SW 1271 (cell line): ENCODE data around the gene NEURL4.
A peak's percentile ranks its signal among the peaks of the same experiment; 100 is the strongest.

Experiments
- DNase-seq, 2 experiments: peaks; one replicate each; lab custom pipeline; 2025; lab: John Stamatoyannopoulos, UW

NEURL4 gene

DNA sequence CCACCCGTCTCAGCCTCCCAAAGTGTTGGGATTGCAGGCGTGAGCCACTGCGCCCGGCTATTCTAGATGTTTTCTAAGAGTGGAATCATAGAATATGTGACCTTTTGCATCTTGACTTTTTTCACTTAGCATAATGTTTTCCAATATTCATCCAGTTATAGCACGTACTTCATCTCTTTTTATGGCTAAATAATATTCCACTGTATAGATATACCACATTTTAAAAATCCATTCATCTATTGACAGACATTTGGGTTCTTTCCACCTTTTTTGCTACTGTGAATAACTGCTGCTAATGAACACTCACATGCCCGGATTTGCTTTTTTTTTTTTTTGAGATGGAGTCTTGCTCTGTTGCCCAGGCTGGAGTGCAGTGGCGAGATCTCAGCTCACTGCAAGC, 25.0 kb downstream of the NEURL4 start:
- DNase-seq = no peak

DNA sequence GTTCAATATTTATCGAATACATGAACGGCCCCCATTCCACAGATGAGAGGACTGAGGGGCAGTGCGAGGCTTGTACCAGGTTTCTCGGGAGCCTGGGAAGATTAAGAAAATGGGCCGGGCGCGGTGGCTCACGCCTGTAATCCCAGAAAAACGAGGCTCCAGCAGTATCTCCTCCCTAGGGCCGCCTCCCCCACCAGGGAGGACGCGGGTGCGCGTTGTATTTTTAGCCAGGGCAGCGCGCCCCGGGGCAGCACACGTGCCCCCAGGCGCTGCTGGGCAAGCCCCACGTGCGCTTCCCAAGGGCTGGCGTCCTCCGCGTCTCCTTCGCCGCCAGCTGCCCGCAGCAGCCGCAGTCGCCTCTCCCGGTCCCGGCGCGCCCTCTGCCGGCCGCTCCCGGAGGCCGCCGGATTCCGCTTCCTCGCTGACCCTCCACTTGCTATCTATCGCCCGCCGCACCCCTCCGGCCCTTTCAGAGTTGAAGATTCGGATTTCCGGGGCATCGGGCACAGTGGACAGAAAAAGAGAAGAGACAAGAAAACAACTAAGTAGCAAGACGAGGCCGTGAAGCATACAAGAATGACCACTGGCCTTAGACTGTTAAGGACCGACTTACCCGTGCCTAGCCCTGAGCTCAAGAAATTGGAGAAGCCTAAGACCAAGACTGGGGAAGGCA, 32.8 kb downstream of the NEURL4 start:
- peak; percentile 34 to 62 for DNase-seq

DNA sequence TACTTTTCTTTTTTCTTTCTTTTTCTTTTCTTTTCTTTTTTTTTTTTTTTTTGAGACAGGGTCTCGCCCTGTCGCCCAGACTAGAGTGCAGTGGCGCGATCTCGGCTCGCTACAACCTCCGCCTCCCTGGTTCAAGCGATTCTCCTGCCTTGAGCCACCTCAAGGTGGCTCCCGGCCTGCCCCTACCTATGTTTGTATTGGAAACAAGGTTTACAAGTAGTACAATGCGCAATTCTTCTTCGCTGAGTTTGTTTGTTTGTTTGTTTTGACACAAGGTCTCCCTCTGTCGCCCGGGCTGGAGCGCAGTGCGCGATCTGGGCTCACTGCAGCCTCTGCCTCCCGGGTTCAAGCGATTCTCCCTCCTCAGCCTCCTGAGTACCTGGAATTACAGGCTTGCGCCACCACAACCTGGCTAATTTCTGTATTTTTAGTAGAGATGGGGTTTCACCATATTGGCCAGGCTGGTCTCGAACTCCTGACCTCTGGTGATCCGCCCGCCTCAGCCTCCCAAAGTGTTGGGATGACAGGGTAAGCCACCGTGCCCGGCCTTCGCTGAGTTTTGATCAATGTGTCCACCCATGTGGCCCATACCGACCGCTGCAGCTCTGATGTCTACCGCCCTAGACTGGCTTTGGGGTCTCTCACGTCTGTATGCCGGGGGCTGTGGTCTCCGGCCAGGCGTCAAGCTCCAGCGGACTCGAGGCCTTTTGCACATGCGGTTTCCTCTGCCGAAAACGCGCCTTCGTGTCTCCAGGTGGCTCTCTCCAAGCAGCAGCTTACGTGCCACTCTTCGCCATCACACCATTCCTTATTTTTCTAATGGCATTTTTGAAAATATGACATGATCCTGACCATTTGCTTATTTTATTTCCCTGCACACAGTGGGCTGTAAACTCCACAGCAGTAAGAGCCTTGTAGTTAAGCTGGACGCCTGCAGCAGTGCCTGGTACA, 33.6 kb downstream of the NEURL4 start:
- DNase-seq = no peak

DNA sequence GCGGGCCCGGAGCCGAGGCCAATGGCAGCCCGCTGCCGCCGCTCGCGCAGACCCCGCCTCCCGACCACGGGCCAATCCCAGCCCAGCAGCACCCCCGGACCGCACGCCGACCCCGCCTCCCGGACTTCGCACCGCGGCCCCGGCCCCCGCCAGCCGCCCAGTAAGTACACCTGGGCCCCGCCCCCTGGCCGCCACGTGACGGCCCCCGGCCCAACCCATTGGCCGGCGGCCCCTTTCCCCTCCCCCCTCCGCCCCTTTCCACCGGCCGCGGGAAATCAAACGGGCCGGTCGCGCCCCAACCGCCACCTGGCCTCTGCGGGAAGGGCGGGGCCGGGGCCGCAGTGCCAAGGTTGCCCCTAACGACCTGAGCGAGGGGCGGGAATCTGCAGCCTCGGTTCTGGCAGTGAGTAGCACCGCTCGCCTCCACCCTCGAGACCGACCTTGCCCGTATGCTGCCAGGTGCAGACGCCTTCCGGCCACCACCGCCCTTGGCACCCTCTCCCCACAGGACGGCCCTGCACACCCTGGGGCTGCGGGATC, 34.5 kb downstream of the NEURL4 start, which contains the start of gene YBX2:
TSS of gene YBX2 (minus strand) at position 26 of the 540 bp plus-strand sequence. CDS start 139 bp downstream, outside the sequence.
- DNase-seq = peak in 1 of 2 experiments; percentile 49

DNA sequence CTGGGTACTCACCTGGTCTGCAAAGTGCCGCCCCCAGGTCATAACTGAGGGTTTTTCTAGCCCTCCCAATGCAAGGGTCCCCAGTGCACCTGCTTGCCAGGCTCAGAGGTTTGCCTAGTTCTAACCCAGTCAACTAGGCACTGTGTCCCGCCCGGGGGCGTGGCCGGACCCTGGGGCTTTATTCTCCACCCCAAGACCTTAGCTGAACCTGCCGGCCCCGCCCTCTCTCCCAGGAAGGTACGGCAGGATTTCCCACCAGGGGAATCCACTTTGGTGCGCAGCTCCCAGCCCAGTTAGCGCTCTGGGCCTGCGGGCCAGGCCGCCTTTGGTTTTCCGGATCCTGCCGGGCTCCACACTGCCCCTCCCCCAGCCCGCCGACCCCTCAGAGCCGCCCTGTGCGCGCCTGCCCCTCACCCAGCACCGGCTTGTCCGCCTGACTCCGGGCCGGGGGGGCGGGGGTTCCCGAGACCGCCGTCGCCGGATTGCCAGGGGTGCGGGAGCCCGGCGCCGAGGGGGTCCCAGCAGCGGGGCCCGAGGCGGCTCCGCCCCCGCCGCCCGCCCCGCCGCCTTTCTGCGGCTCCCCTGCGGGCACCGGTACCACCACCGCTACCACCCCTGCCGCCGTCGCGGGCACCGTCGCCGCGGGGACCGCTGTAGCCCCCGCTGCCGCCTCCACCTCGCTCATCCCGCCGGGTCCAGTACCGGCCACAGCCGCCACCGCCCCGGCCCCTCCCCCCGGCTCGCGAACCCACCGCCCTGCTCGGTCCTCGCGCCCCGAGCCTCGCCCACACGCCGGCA, 35.1 kb downstream of the NEURL4 start:
- DNase-seq = no peak

DNA sequence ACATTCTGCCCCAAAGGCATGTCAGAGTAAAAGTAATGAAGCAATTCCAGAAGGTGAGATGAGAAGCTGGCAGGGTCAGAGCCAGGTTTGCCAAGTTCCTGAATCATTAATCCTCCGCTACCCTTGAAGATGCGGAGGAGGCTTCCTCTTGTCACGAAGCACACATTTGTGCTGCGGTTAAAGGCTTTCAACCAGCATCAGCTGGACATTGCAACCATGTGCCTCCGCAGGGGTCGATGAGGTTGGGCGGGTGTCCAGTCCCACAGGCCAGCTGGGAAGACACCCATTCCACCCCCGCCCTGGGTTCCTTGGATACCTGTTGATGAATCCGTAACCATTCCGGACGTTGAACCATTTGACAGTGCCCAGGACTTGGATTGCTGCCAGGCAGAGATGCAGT, 36.0 kb downstream of the NEURL4 start:
- no peak for DNase-seq

DNA sequence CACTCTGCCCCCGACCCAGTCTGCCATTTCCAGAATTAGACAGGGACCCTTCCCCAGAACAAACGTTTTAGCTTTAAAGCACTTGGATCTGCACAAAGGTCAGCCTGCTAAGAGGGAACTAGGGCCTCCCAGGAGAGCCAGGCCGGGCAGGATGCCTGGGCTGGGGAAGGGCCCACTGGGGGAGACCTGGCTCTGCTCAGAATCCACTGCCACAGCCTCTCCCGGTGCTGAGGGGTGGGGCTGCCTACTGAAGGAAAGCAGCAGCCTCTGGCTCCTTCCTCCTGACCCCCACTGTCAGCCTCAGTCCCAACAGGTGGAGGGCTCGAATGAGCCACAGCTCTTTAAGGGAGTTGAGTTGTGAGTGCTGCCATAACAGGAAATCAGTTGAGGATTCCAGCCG, 36.4 kb downstream of the NEURL4 start:
- DNase-seq = no peak

DNA sequence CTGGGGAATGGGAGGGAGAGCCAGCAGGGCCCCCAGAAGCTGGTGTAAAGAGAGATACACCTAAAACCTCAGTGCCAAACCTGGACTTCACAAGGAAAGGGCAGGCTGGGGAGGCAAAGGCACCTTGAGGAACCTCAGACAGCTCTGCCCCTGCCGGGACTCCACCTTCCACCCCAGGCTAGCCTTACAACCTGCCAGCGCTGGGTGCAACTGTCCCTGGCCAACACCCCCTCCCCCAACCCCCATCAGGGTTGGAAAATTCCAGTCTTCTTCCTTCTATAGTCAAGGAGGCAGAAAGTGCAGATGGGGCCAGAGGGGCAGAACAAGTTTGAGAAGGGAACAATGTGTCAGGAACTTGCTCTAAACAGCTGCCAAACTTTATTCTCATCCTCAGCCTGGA, 36.9 kb downstream of the NEURL4 start:
- DNase-seq = no peak

DNA sequence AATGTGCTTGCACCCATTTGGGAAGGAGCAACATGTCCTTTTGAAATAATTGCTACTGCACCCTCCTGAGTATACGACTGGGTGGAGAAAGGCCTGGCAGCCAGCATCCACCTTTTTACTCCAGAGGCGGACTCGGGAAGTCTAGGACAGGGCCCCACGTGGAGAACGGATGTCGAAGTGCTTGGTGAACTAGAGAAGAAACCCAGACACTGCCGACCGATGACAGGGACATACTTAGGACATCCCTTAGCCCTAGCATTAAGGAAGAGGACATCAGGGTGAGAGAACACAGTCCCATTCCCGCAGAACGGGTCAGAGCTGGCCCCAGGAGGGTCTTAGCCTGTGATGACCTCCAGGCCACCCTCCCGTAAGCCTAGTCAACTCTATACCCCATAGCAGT, 38.5 kb downstream of the NEURL4 start:
- DNase-seq = no peak

DNA sequence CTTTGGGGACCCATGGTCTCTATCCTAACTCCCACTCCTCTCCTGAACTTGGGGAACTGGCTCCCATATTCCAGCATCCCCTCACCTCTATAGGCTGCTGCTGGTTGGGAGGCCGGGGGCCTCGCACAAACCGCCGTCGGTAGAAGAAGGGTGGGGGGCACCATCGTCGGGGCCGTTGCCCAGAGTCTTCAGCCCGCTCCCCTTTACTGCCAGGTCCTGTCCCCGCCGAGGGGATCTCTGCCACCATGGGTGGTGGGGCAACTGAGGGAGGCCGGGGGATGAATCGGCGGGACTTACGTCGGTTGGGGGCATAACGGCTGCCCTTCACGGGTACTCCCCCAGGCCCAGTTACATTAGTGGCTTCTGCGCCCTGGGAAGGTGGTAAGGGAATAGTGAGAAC, 39.0 kb downstream of the NEURL4 start:
- DNase-seq = no peak

DNA sequence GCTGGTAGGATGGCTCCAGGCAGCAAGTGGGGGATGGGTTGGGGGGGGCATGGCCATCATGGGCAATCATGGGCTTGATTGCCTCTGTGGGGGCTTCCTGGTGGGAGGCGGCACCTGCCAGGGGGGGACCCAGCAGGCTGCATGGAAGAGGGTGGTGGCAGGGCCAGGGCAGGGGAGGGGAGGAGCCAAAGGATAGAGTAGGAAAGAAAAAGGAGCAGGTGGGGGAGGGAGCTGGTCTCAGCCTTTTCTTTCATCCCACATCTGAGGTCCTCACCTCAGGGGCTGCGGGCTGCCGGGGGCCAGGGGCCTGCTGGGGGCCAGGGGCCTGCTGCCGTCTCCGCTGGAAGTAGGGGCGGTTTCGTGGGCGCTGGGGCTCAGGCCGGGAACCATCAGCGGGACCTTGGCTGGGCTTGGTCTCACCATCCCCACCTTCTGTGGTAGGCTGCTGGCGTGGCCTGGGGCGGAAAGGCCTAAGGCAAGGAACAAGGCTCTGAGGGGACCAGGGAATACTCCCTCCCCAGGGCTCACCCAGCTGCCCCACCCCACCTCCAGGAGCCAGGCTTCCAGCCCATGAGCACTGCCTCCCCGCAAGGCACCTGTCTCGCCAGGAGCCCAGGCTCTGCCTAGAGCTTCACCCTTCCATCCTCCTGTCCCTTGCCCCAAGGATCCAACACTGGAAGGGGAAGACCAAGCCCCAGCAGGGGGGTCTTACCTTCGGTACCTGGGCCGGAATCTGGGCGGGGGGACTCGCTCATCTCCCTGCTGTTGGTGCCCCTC, 39.7 kb downstream of the NEURL4 start:
- DNase-seq = no peak

DNA sequence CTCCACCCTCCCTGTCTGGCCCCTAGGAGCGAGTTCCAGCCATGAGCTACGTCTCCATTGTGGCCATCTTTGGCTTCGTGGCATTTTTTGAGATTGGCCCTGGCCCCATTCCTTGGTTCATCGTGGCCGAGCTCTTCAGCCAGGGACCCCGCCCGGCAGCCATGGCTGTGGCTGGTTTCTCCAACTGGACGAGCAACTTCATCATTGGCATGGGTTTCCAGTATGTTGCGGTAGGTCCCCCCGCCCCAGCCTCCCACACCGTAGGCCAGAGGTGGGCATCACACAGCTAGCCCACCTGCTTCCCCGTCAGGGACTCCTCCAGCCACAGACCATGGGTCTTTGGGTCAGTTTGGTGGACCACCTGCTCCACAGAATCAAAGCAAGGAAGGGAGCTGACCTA, 43.5 kb downstream of the NEURL4 start:
- DNase-seq = no peak

DNA sequence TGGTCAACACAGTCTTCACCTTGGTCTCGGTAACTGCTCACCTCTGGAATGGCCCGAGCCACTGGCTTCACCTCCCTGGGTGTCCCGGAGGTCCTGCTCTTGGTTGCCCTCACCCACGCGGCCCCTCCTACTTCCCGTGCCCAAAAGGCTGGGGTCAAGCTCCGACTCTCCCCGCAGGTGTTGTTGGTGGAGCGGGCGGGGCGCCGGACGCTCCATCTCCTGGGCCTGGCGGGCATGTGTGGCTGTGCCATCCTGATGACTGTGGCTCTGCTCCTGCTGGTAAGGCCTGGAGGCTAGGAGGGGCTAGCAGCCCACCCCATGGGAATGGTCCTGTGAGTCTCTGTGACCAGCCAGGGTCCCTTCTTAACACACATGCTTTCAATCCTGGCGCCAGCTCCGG, 44.2 kb downstream of the NEURL4 start:
- DNase-seq = no peak

DNA sequence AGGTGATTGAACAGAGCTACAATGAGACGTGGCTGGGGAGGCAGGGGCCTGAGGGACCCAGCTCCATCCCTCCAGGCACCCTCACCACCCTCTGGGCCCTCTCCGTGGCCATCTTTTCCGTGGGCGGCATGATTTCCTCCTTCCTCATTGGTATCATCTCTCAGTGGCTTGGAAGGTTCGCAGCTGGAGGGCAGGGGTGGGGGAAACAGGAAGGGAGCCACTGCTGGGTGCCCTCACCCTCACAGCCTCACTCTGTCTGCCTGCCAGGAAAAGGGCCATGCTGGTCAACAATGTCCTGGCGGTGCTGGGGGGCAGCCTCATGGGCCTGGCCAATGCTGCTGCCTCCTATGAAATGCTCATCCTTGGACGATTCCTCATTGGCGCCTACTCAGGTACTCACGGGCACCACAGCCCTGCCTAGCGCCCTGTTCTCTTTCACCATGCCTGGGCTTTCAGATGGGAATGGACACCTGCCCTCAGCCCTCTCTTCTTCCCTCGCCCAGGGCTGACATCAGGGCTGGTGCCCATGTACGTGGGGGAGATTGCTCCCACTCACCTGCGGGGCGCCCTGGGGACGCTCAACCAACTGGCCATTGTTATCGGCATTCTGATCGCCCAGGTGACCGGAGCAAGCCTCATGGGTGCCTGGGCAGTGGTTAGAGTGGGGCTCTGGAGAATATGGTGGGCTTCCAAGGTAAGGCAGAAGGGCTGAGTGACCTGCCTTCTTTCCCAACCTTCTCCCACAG, 45.5 kb downstream of the NEURL4 start:
- DNase-seq = no peak

DNA sequence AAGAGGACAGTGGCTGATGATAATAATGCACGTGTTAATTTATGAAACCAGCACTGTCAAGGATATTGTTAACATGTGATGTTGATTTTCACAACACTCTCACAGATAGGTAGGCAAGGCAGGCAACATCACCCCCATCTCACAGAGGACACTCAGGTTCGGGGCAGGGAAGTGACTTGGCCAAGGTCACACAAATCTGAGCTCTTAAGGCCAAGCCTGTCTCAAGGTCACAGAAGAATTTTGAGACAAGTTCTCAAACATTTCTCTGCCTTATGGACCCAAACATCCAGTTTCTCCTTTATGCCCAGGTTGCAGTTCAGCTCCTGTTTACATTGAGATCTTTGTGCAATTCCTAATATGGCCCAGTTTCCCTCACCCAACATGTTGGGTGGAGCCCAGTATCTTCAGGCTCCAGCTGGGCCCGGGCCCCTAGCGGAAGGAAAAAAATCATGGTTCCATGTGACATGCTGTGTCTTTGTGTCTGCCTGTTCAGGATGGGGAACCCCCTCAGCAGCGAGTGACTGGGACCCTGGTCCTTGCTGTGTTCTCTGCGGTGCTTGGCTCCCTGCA, 46.3 kb downstream of the NEURL4 start:
- DNase-seq = no peak

DNA sequence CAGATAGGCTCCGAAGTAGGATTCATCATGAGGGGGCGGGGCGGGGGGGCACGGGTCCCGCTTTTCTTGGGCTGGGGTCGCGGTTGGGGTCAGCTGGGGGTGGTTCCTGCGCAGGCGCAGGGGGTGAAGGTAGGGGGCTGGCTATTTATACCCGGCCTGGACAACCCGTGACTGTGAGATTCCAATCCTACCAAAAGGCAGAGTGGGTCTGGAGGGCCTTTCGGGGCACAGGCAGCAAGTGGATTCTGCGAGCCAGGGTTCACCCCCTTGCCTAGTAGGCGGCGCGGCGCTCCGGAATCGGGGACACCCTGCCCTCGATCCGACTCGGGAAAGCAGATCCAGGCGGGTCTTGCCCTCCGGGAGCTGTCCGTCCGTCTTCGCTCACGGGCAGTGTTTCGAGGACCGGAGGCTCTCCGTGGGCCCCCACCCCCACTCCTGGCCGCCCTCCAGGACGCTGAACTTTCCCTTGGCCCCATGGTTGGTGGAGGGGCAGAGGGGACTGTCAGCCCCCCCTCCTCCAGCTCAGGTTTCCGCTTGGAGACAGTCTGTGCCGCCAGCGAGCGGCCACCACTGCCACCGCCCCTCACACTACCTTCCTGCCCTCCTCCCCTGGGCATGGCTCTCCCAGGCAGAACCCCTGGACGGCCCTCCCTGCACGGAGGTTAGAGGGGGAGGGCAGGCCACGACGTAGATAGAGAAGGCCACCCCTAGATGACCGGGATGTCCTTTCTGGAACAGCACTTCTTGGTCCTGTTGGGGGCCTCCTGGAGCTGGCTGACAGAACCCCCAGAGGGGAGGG, 47.0 kb downstream of the NEURL4 start:
- no peak for DNase-seq

DNA sequence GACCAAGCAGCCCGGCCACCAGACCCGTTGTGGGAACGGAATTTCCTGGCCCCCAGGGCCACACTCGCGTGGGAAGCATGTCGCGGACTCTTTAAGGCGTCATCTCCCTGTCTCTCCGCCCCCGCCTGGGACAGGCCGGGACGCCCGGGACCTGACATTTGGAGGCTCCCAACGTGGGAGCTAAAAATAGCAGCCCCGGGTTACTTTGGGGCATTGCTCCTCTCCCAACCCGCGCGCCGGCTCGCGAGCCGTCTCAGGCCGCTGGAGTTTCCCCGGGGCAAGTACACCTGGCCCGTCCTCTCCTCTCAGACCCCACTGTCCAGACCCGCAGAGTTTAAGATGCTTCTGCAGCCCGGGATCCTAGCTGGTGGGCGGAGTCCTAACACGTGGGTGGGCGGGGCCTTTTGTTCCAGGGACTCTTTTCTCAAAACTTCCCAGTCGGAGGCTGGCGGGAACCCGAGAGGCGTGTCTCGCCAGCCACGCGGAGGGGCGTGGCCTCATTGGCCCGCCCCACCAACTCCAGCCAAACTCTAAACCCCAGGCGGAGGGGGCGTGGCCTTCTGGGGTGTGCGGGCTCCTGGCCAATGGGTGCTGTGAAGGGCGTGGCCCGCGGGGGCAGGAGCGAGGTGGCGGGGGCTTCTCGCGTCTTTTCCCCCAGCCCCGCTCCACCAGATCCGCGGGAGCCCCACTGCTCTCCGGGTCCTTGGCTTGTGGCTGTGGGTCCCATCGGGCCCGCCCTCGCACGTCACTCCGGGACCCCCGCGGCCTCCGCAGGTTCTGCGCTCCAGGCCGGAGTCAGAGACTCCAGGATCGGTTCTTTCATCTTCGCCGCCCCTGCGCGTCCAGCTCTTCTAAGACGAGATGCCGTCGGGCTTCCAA, 47.8 kb downstream of the NEURL4 start, which contains the start of gene SLC2A4:
TSS of gene SLC2A4 (plus strand) at position 645 of the 879 bp plus-strand sequence. CDS start at position 862, 217 bp downstream.
- peak; percentile 86 to 87 for DNase-seq

DNA sequence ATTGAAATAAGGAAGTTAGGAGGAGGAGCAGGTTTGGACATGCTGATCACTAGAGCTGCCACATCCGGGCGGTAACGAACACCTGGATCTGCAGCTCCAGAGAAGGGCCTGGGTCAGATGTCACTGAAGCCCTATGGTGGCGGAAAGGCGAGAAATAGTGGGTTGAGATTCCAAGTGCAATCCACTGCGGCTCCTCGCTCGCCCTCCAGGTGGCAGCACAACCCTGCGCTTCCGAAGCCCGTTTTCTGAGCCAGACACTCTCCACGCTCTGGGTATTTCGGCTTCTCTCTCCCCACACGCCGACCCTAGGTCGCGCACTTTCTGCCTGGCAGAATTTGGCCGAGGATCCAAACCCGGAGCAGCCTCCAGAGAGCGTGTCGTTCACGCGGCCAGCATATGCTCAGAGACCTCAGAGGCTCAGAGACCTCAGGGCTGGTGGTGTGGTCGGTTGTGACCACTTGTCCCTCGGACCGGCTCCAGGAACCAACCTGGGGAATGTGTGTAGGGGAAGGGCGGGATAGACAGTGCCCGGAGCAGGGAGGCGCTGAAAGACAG, 48.5 kb downstream of the NEURL4 start:
- DNase-seq = peak; percentile 61 to 81
